Measurements from ENCODE around the gene HMGXB4. TPM values are rescaled to one million over a fixed set of nuclear protein-coding genes. Genes with fewer than 3 reads are reported as not detected.

The HMGXB4 gene
- total and polyA plus RNA-seq, 2 of the 8 experiments (the other 6 are each of a cell fraction or from before 2014, with no cell fraction given), result 20.9 to 41.3 TPM

DNA sequence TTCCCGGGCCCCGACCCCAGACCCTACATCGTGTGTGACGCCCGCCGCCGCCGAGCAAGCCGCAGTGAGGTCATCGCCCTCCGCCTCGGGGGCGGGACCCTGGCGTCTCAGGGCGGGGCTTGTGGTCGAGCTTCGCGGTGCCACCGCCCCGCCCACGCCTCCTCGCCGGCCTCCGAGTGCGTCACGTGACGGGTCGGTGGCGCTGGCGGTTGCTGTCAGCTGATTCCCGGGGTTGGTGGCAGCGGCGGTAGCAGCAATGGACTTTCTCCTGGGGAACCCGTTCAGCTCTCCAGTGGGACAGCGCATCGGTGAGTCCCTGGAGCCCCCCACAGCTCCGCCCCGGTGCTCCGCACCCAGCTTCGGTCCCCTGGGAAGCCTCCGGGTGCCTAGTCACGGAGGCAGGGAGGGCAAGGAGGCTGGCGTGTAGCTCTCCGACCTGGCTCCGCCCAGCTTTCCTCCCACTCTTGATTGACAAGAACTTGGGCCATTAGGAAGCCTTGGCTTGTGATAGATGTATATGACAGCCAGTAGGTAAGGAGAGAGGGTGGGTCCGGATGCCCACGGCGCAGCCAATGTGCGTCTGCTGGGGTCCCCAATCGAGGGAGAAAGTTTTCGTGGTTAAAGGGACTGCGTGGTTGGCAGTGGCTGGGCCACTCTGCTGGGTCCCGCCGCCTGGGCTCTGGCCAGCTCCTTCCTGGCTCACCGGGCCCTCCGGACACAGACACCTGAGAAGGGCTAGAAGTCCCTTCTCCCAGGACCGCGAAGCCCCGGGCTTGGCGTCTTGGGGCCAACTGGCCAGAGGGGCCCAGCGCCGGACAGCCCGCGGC lies 42.6 kb downstream of the HMGXB4 start, which contains the start of gene TOM1:
TOM1 (plus strand) TSS at position 222 of the 827 bp plus-strand sequence; CDS start at position 257, 35 bp downstream.
- H3K79me1 ChIP-seq (ENCODE audit: low read depth, low read length), result no peaks in the 10 kb centered on the region
- FAIRE-seq, result peak; percentile 92
- H2AFZ ChIP-seq (ENCODE audit: low read length), result peak within 1 kb of the TSS; percentile 83; the same call in 1 of the 2 replicates
- no peak for TF ChIP-seq TEAD4 (IDR thresholded peaks at IDR 0.05; ENCODE audit: low read depth, low read length)
- no peak for TF ChIP-seq CTBP2 (IDR thresholded peaks at IDR 0.05; ENCODE audit: borderline replicate concordance, insufficient read depth, insufficient read length, low read length)
- no peak for TF ChIP-seq EZH2 (IDR thresholded peaks at IDR 0.05; ENCODE audit: low read depth, low read length, severe bottlenecking)
- TF ChIP-seq EGR1 (IDR thresholded peaks at IDR 0.05; ENCODE audit: borderline replicate concordance, low read depth, low read length), result peak; percentile 95; the same call in 1 of the 2 replicates
- TF ChIP-seq TAF1 (IDR thresholded peaks at IDR 0.05; ENCODE audit: low read depth, low read length), result peak; percentile 81
- TF ChIP-seq NRF1 (IDR thresholded peaks at IDR 0.05; ENCODE audit: low read depth, low read length), result no peak

More for the DNA sequence above, 42.6 kb downstream of the HMGXB4 start, which contains the start of gene TOM1:
- Histone ChIP-seq H3K4ac (replicated peaks; ENCODE audit: insufficient read length, low read depth, low read length) (no peak within 1 kb of the TSS), H4K5ac (ENCODE audit: insufficient read length, low read depth, low read length) (peak within 1 kb of the TSS; percentile 54), H2AK5ac (ENCODE audit: low read depth, low read length) (no peak within 1 kb of the TSS), H3K36me3 (ENCODE audit: control insufficient read depth in 2 of 4, insufficient read depth in 4 of 4, low read length in 3 of 4) (peaks cover 0 to 15% (median under 1%) of the 10 kb centered on the region in 4 experiments; a peak in 3 of 8 replicates), H2BK120ac (replicated peaks; ENCODE audit: low read depth, low read length) (no peak within 1 kb of the TSS), H2BK5ac (ENCODE audit: low read depth, low read length) (0 out of 2 replicates have a peak within 1 kb of the TSS, but pooled peaks have one; percentile 1), H3K4me1 (replicated peaks in 1 of 4; ENCODE audit: control insufficient read depth in 3 of 4, insufficient read depth in 4 of 4, low read length in 3 of 4) (peaks cover 0 to 1% (median under 1%) of the 10 kb centered on the region in 4 experiments; a peak in 3 of 7 replicates), H2BK15ac (ENCODE audit: low read length) (no peak within 1 kb of the TSS), H2BK12ac (ENCODE audit: low read depth, low read length) (no peak within 1 kb of the TSS), H3K27ac (ENCODE audit: low read depth, low read length) (peak within 1 kb of the TSS; percentile 22; the same call in 1 of the 2 replicates), H4K20me1 (replicated peaks in 1 of 2; ENCODE audit: control insufficient read depth in 1 of 2, insufficient read depth in 2 of 2, low read length in 2 of 2) (no peaks in the 10 kb centered on the region), H3K9ac (replicated peaks in 1 of 4; ENCODE audit: extremely low read depth in 1 of 4, low read depth in 3 of 4, low read length in 3 of 4) (peak within 1 kb of the TSS in 3 of 4 experiments; percentile 59 to 65 (median 65); a peak in 6 of 7 replicates), H3K14ac (ENCODE audit: insufficient read length) (no peak within 1 kb of the TSS), H3K23me2 (ENCODE audit: low read depth, low read length) (peaks cover 4% of the 10 kb centered on the region; the same call in 1 of the 2 replicates), H3K18ac (ENCODE audit: extremely low read depth, low read length) (peak within 1 kb of the TSS; percentile 71; the same call in 1 of the 2 replicates), H3K4me2 (ENCODE audit: insufficient read depth in 1 of 2, low read depth in 2 of 2, low read length in 2 of 2) (peak within 1 kb of the TSS; percentile 89 to 92), H3K4me3 (ENCODE audit: extremely low read depth in 1 of 4, insufficient read depth in 2 of 4, low read depth in 3 of 4, low read length in 4 of 4) (peak within 1 kb of the TSS; percentile 80 to 88 (median 85)), H2BK20ac (ENCODE audit: low read length) (no peak within 1 kb of the TSS), H3K23ac (ENCODE audit: insufficient read length) (no peak within 1 kb of the TSS), H3K9me3 (ENCODE audit: insufficient read depth in 2 of 2, low read depth in 1 of 2, low read length in 1 of 2) (no peaks in the 10 kb centered on the region), H4K8ac (ENCODE audit: extremely low read depth, insufficient read depth, low read length) (peak within 1 kb of the TSS; percentile 84), H3K27me3 (replicated peaks in 1 of 4; ENCODE audit: control insufficient read depth in 3 of 4, extremely low read depth in 1 of 4, insufficient read depth in 3 of 4, low read length in 3 of 4) (no peaks in the 10 kb centered on the region), H3K79me2 (ENCODE audit: control insufficient read depth in 1 of 2, insufficient read depth in 2 of 2, low read length in 2 of 2) (no peaks in the 10 kb centered on the region), H3K56ac (replicated peaks; ENCODE audit: insufficient read length, low read depth, low read length) (no peak within 1 kb of the TSS), H4K91ac (replicated peaks; ENCODE audit: insufficient read length, low read length) (peak within 1 kb of the TSS; percentile 12)
- 3% methylated on average over 54 of the region's 64 CpGs; no CpG with 5 or more reads in 1 of the 2 experiments for WGBS, 2 experiments (ENCODE audit: extremely low coverage in 1 of 2, insufficient coverage in 1 of 2, insufficient read length in 1 of 2, insufficient replicate concordance in 2 of 2, low coverage in 1 of 2, low lambda C conversion rate in 2 of 2, missing lambda C conversion rate in 1 of 2)
- DNase-seq (ENCODE audit: low read depth in 1 of 2, low spot score in 2 of 2), result peak; percentile 93 to 99
- POLR2A ChIA-PET (ENCODE audit: partially characterized antibody), result interaction anchor here (0.7 to 2.3 kb wide), 10 partner anchors 9 to 81 kb away, joined by 3 to 9 read pairs (median 4); partner anchors contain the start of genes HMGXB4 and HMOX1
- CTCF ChIA-PET (ENCODE audit: partially characterized antibody), result interaction anchor here (0.8 kb wide), 2 partner anchors 11 to 27 kb away, joined by 3 read pairs; no protein-coding TSS in a partner anchor

Measured in H1 (cell line).